Fibroblast of lung (primary cell): ENCODE results near the gene NAA35. TPM values are rescaled to one million over a fixed set of nuclear protein-coding genes. Genes with fewer than 3 reads are reported as not detected.
A peak's percentile ranks its signal among the peaks of the same experiment; 100 is the strongest.

Experiments
- DNase-seq, 2 donors: peaks; one replicate each; pipeline versions ENCODE4 v3.0.0 to v3.0.0-alpha.2; 2010; ENCODE audit warnings: low read depth in 2 of 2
- H2AFZ ChIP-seq: 2 replicates; pipeline ENCODE4 v1.5.1; 2012; ENCODE audit warnings: low read length, control low read depth, inconsistent platforms
- H3K27ac ChIP-seq: 2 replicates; pipeline ENCODE4 v1.5.1; 2011; ENCODE audit warnings: low read length, control low read depth; ENCODE audit not compliant: insufficient read depth
- H3K27me3 ChIP-seq: 2 replicates; pipeline ENCODE4 v1.5.1; 2011; ENCODE audit warnings: mild to moderate bottlenecking, low read length; ENCODE audit not compliant: control insufficient read depth, insufficient read depth
- H3K36me3 ChIP-seq: 2 replicates; pipeline ENCODE4 v1.5.1; 2011; ENCODE audit warnings: low read length; ENCODE audit not compliant: control insufficient read depth, insufficient read depth
- H3K4me1 ChIP-seq: 2 replicates; pipeline ENCODE4 v1.5.1; 2011; ENCODE audit warnings: low read length; ENCODE audit not compliant: control insufficient read depth, insufficient read depth; ENCODE audit errors: extremely low read depth
- H3K4me2 ChIP-seq: 2 replicates; pipeline ENCODE4 v1.5.1; 2011; ENCODE audit warnings: low read length, control low read depth; ENCODE audit not compliant: insufficient read depth; ENCODE audit errors: extremely low read depth
- H3K4me3 ChIP-seq, 4 experiments: fragments of 200-600 bp in 1 of 4; sonication (generic) in 1 of 4; replicated peaks in 1 of 4; 2 replicates each; pipeline ENCODE4 v1.5.1; 2011 to 2016; ENCODE audit warnings: low read length in 4 of 4, low read depth in 3 of 4, mild to moderate bottlenecking in 3 of 4, control low read depth in 2 of 4, inconsistent platforms in 1 of 4, mixed read lengths in 1 of 4; ENCODE audit not compliant: insufficient read depth in 1 of 4; ENCODE audit errors: control extremely low read depth in 1 of 4
- H3K79me2 ChIP-seq: 2 replicates; pipeline ENCODE4 v1.5.1; 2012; ENCODE audit warnings: mild to moderate bottlenecking, low read length, inconsistent platforms; ENCODE audit not compliant: control insufficient read depth, insufficient read depth
- H3K9ac ChIP-seq: 2 replicates; pipeline ENCODE4 v1.5.1; 2011; ENCODE audit warnings: mild to moderate bottlenecking, low read length, control low read depth; ENCODE audit not compliant: insufficient read depth
- H3K9me3 ChIP-seq: 2 replicates; pipeline ENCODE4 v1.5.1; 2012; ENCODE audit warnings: low read depth, low read length; ENCODE audit not compliant: control insufficient read depth, insufficient read depth
- H4K20me1 ChIP-seq: 2 replicates; pipeline ENCODE4 v1.5.1; 2011; ENCODE audit warnings: low read length; ENCODE audit not compliant: control insufficient read depth, insufficient read depth; ENCODE audit errors: extremely low read depth
- CTCF ChIP-seq, 2 donors: IDR thresholded peaks in 1 of 2; conservative IDR thresholded peaks in 1 of 2; 1 replicate in 1 of 2; 2 replicates in 1 of 2; pipeline ENCODE4 v1.5.1; 2011 to 2012; ENCODE audit warnings: low read length in 2 of 2, control low read depth in 1 of 2, inconsistent platforms in 1 of 2, low read depth in 1 of 2, mild to moderate bottlenecking in 1 of 2
- EZH2 ChIP-seq: IDR thresholded peaks from 2 replicates; pipeline ENCODE4 v1.5.1; 2012; ENCODE audit warnings: low read length, control low read depth, mild to moderate bottlenecking; ENCODE audit errors: missing control alignments
- polyA plus RNA-seq, 2 donors: library from polyadenylated mRNA; depleted of rRNA in 1 of 2; stranded (reverse) in 1 of 2; unstranded in 1 of 2; fragments of >200 nt; gene quantifications; 2 replicates each; pipeline ENCODE4 v1.2.1, GENCODE V29; 2011 to 2012; ENCODE audit warnings: missing spikeins in 1 of 2
- total RNA-seq: library from RNA; depleted of rRNA; stranded (reverse); fragments of >200 nt; gene quantifications from 2 replicates; pipeline ENCODE4 v1.2.1, GENCODE V29; 2014

NAA35 gene
- total and polyA plus RNA-seq, 2 donors (not counting 1 experiment from before 2014, with no cell fraction given), result 20.5 to 23.5 TPM

- H3K4me2 ChIP-seq, result no peak overlapping the region
- no peaks in the 10 kb centered on the region for H3K9me3 ChIP-seq
- H3K36me3 ChIP-seq, result no peaks in the 10 kb centered on the region
Observed at GRCh38 chr9:86027767-86028166, 86.8 kb downstream of the NAA35 start.

GRCh38 chr9:86034863-86035734 is 94.2 kb downstream of the NAA35 start:
- Histone ChIP-seq H2AFZ (no peak overlapping the region), H4K20me1 (no peaks in the 10 kb centered on the region), H3K9me3 (no peaks in the 10 kb centered on the region), H3K27me3 (no peaks in the 10 kb centered on the region), H3K4me3 (no peak overlapping the region), H3K79me2 (no peaks in the 10 kb centered on the region), H3K4me1 (no peaks in the 10 kb centered on the region), H3K27ac (no peak overlapping the region), H3K36me3 (peaks cover 2% of the 10 kb centered on the region), H3K9ac (no peak overlapping the region), H3K4me2 (no peak overlapping the region)
- DNase-seq, result peak; percentile 57 to 66
- TF ChIP-seq CTCF (conservative IDR thresholded peaks at IDR 0.05 in 1 of 2, IDR thresholded peaks at IDR 0.05 in 1 of 2; ENCODE audit: low read depth in 1 of 2, low read length in 2 of 2) (peak; percentile 42 to 67), EZH2 (no peak)

More at GRCh38 chr9:86027767-86028166, 86.8 kb downstream of the NAA35 start:
- Histone ChIP-seq H3K27me3 (no peaks in the 10 kb centered on the region), H3K27ac (no peak overlapping the region), H3K4me1 (no peaks in the 10 kb centered on the region), H3K9ac (no peak overlapping the region), H3K79me2 (no peaks in the 10 kb centered on the region), H2AFZ (no peak overlapping the region), H3K4me3 (no peak overlapping the region), H4K20me1 (no peaks in the 10 kb centered on the region)
- TF ChIP-seq CTCF (conservative IDR thresholded peaks at IDR 0.05 in 1 of 2, IDR thresholded peaks at IDR 0.05 in 1 of 2; ENCODE audit: low read depth in 1 of 2, low read length in 2 of 2) (no peak), EZH2 (no peak)
- DNase-seq, result no peak

GRCh38 chr9:86035827-86036440 is 95.0 kb downstream of the NAA35 start:
- no peak overlapping the region for H3K27ac ChIP-seq
- H3K9me3 ChIP-seq, result no peaks in the 10 kb centered on the region
- peaks cover 2% of the 10 kb centered on the region for H3K36me3 ChIP-seq
- no peaks in the 10 kb centered on the region for H3K79me2 ChIP-seq
- H4K20me1 ChIP-seq, result no peaks in the 10 kb centered on the region
- no peak overlapping the region for H2AFZ ChIP-seq
- H3K4me3 ChIP-seq, result no peak overlapping the region
- no peaks in the 10 kb centered on the region for H3K27me3 ChIP-seq
- H3K4me1 ChIP-seq, result peaks cover 3% of the 10 kb centered on the region
- TF ChIP-seq EZH2 (no peak), CTCF (conservative IDR thresholded peaks at IDR 0.05 in 1 of 2, IDR thresholded peaks at IDR 0.05 in 1 of 2; ENCODE audit: low read depth in 1 of 2, low read length in 2 of 2) (no peak)
- H3K4me2 ChIP-seq, result no peak overlapping the region
- DNase-seq, result no peak
- no peak overlapping the region for H3K9ac ChIP-seq
